NCI-H1694 (cell line): ENCODE data around the gene TNFRSF19.
A peak's percentile ranks its signal among the peaks of the same experiment; 100 is the strongest.
"Not testable (repeated sequence)": the region's sequence is repeated elsewhere in the genome, so short reads cannot be mapped to it uniquely, and the experiment has no call there.

Experiments used
- DNase-seq: peaks from one replicate; lab custom pipeline; 2025; lab: John Stamatoyannopoulos, UW

TNFRSF19 gene

DNA sequence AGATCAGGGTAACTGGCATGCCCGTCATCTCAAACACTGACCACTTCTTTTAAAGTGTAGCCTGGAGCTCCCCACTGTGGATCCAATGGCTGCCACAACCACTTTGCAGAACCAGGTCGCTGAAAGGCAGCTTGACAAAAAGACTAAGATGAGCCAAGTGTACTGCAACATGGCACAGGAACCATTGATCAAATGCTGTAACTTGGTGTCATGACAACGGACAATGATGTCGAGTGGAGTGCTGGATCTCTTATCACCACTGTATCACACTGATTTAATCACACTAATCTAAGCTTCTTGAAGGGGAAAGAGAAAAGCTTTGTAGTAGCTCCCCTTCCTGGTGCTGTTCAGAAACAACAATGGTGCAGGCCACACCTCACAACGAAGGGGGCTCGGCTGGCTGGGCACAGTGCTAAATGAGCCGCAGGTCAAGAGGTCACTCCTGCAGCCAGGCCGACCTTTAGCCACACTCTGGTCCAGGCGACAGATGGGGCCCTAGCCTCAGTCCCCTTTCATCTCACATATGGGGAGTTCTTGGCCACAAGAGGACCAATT is 2.2 kb upstream of the TNFRSF19 start:
- no peak for DNase-seq

DNA sequence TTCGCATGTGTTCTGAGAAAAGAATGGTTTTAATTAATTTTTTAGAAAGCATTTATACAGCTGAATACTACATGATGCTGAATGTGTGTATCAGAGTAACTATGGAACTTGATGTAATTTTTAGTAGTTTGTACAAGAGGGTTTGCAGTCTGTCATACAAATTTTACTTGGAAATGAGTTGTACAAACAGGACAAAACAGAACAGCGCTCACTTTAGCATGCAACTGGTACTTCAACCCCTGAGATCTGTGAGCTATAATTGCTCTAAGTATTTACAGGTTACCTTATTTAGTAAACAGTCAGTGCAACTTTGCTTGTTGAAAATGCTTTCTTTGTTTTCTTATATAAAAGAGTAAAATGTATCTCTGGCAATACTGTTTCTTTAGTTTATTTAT is 706 bp downstream of the TNFRSF19 start:
- peak; percentile 4 for DNase-seq

DNA sequence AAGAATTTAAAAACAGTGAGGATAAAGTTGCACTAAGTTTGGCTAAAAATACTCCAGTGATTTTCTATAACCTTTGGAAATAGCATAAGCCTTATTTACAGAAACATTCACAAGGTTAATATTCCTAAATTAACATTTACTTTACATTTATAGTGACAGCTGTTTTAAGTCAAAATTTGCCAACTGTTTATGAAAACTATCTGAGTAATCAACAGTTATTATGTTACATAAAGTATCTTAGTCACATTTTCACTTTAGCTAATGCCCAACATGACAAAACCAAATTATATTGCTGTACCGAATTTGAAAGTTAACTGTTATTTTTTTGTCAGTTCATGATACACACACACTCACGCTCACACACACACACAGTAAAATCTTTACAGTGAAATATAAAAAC is 1.2 kb downstream of the TNFRSF19 start:
- DNase-seq = no peak

DNA sequence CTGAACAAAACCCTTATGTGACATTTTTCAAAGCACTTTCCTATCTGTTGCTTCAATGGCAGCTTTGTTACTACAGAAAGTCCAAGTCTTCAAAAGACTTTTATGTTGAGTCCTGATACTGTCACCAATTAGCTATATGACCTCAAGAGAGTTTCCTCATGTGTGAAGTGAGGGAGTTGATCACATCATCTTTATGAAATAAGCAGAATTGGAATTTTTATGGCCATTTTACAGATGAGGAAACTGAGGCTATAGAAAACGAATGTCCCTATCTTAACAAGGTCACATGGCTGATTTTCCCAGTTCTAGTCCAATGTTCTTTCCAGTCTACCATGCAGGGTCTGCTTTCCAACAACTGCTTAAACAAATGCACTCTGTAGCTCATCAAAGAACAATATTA is 2.6 kb downstream of the TNFRSF19 start:
- DNase-seq = no peak

DNA sequence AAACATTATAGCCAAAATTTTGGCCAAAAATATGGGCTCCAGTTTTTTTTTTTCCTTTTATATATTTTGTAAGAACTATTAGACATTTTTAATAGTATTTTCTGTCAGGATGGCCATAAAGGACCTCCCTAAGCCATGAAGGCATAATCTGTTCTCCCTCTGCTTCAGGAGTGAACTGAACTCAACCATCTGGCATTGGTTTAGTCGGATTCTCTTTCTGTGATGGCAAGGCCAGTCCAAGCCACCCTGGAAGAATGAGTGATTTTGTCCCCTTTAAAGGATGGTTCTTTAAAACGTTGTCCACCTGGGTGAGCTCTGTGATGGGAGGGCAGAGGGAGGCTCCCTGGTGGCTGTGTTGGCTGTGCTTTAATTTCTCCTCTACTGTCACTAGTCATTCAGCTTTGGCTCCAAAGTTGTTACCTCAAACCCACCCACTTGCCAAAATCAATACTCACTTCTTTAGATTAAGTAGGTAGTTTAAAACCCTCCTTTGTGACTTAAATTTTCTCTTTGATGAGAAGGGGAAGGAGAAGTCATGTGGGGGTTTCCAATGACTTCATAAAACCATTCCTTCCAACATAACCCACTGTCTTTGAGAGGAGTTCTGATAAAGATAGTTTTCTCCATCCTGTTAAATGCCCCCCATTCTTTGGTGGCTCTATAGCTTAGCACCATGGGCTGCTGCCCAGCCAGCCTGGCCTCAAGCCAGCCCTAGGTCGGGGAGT is 4.4 kb downstream of the TNFRSF19 start:
- no peak for DNase-seq

DNA sequence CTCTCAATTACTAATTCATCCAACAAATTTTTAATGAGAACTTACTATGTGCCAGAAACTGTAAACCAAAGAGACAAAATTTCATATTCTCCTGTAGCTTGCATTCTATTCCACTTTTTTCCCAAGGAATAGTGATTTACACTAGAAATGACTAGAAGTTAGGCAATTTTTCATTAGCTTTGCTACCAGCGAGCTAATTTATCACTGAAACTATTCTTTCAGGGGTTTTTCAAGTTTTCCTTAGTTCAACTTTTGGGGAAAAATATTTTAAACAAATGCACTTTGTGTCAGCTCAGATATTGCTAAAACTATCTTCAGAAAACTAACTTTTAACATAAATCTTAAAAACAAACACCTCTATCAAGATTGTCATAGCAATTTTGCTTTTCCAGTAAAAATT is 5.4 kb downstream of the TNFRSF19 start:
- no peak for DNase-seq

DNA sequence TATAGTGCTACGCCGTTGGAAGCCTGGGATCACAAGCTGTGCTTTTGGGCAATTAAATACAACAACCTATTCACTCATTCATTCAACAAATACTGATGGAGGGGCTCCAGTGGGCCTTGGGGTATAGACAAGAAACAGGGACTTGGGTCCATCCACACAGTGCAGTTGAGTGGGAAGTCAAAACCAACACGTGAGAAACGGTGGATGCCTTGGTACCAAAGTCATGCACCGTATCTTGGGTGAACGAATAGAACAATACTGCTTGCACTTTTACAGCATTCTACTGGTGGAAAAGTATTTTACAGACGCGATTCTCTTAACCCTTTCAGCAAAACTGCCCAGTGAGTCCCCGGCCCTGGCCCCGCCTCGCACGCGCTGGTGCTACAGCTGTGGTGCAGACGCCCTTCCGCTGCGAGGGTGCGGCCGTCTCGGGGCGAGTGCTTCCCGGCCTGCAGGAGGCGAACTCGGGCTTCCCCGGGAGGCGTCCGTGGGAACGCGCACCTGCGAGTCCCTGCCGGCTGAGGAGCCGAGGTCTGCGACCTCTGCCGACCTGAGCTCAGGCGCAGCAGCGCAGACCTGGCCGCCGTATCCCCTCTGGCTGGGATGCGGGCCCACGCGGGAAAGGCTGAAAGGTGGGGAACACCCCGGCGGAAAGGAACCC is 8.3 kb downstream of the TNFRSF19 start:
- no peak for DNase-seq

DNA sequence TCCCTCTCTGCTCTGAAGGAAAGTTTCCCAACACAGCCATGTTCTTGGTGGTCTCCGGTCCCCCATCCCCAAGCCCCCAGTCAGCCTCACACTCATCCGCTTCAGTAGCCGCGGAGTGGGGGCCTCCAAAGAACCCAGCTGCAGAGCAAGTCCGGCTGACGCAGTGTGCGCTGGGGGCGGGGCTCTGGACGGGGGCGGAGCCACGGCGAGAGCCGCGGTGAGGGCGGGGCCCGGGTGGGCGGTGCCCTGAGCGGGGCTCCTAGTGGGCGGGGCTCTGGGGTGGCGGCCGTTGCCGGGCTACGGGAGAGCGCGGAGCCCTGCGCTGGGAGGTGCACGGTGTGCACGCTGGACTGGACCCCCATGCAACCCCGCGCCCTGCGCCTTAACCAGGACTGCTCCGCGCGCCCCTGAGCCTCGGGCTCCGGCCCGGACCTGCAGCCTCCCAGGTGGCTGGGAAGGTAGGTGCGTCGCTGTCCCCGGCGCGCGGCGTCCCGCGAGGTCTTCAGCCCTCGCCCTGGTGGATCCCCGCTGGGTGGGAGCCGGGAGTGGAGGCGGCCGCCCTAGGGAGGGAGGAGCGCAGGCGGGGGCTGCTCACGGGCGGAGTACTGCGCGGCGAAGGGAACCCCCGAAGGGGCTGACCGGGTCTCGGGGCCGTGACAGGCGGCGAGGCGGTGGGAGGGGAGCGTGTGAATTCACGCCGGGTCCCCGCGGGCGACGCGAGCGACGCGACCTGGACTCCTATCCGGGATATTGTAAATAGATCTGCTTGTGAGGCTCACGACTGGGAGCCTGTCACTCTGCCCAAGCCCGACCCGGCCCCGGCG is 9.1 kb downstream of the TNFRSF19 start:
- peak; percentile 50 for DNase-seq

DNA sequence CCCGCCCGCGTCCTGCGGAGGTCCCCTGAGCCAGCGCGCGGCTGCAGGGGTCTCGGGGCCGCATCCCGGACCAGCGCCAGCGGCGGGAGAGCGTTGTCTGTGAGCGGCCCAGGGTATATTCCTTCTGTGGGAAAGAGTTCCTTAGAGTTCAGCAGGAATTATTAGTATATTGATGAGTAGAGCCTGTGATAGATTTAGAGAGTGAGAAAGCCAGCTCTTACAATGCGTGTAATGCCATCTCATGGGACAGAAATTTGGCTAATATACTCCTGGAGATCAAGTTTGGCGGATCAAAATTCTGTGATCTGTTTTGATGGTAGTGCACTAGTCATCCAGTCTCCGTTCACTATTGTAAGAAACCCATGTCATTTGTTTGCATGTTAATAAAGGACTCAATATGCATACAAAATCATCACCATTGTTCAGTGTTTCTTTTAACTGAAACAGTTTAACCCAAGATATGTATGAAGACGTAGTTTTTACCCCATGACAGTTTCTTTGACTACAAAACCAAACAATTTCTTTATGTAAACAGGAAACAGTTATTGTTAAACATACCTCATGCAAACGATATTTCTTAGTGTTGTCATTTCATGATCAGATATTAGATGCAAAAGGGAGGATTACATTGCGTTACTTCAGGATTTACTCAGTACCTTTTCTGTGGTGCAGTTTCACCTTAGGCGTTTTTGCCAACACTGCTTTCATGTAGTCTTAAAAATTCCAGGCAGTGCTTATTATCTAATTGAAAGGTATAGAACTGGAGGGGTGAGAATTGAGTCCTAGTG is 9.9 kb downstream of the TNFRSF19 start:
- no peak for DNase-seq

DNA sequence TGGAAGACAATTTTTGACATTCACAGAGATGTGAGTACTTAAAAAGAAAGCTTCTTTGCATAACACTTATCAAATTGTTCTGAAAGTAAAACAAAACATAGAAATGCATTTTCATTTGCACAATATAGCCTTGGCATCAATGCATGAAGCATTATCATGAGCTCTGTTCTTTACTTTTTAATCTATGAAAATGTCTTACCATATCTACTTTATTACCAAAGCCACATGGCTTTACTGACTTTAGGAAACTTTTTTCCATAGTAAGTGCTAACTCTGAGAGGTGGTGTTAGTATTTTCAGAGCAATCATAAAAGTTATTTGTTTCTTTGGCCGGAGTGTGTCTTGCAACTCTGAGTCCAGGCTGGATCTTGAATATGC is 10.5 kb downstream of the TNFRSF19 start:
- DNase-seq = no peak

DNA sequence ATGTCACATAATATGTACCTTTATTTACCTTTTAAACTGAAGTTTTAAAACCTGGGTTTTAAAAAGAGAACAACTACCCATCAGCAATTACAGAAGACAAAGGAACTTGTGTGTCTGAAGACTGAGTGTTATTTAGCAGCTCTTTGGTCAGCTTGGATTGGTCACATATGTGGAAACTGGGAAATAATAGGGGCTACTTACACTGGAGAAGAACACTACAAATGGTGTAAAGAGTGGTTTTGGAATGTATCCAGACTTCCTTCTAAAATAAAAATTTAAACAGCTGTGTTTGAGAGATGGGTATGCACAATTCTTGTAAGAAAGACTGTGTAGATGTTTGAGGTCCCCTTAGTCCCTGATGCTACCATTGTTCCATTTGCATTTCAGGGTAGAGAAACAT is 13.3 kb downstream of the TNFRSF19 start:
- no peak for DNase-seq

DNA sequence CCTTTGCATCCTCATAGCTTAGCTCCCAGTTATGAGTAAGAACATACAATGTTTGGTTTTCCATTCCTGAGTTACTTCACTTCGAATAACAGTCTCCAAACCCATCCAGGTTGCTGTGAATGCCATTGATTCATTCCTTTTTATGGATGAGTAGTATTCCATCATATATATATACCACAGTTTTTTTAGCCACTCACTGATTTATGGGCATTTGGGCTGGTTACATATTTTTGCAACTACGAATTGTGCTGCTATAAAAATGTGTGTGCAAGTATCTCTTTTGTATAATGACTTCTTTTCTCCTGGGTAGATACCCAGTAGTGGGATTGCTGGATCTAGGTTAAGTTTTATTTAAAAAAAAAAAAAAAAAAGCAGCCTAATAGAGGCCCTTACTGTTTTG is 14.1 kb downstream of the TNFRSF19 start:
- no peak for DNase-seq

DNA sequence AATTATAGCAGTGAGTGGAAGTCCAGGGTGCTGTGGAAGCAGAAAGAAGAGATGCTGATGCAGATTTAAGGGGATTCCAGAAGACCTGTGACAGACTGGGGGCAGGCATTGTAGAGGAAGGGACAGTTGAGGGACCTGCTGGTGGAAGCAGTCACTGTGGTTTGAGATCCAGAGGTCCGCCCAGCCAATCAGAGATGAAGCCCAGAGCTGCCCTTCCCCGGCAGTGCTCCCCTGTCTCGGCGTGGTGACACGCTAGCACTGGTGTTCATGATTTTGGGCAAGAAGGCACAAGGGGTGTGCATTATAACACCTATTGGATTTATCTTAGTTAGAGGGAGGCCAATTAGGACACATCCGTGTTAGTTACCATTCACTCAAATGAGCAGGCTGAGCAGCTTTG is 16.1 kb downstream of the TNFRSF19 start:
- no peak for DNase-seq

DNA sequence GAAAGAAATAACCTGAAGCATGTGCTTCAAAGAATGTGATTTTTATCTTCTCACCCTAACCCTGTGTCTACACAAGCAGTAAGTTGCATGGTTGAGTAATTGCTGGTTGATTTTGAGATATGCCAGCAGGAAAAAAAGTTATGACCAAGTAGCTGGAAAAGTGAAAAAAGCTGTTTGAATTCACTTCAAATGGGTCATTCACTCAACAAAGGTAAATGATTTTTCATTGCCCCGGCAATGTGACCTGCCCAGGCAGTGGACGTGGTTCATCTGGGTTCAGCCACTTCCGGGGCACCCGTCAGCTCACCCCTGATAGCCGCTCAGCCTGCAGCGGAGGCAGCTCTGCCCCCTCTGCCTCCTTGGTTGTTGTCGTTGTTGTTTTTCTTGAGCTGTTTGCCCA is 18.5 kb downstream of the TNFRSF19 start:
- DNase-seq = no peak

DNA sequence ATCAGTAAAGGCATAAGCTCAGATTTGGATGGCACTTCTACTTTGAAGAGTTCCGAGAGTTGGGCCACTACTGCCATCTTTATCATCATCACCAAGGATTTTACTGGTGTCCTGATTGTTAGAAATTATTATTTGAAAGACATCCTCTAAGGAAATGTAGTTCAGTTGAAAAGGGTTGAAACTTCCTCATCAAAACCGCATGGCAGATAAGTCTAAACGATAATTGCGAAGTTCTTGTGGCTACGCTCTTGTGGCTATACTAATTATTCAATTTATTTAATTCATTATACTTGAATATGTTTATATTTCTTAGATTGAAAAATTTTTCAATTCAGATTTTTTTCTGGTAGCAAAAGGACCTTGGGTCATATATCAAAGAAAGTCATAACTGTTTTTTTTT is 22.4 kb downstream of the TNFRSF19 start:
- no peak for DNase-seq

DNA sequence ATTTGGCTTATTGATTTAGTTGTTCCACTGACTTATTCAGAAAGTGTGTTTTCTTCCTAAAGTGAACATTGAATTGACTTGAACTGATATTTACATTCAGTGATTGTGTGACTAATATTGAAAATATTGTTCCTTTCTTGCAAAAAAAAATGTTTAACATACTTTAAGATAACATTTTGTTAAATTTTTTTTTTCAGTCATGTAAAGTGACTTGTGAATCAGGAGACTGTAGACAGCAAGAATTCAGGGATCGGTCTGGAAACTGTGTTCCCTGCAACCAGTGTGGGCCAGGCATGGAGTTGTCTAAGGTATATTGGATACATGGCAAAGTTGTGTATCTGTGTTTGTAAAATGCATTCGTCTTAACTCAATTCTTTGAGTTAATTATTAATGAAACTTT is 22.9 kb downstream of the TNFRSF19 start:
- DNase-seq = no peak

DNA sequence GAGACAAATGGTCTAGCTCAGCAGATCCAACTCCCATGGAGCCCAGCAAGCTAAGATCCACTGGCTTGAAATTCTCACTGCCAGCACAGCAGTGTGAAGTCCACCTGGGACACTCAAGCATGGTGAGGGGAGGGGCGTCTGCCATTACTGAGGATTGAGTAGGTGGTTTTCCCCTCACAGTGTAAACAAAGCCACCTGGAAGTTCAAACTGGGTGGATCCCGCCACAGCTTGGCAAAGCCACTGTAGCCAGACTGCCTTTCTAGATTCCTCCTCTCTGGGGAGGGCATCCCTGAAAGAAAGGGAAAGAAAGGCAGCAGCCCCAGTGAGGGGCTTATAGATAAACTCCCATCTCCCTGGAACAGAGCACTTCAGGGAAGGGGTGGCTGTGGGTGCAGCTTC is 24.1 kb downstream of the TNFRSF19 start:
- not testable (repeated sequence) for DNase-seq

DNA sequence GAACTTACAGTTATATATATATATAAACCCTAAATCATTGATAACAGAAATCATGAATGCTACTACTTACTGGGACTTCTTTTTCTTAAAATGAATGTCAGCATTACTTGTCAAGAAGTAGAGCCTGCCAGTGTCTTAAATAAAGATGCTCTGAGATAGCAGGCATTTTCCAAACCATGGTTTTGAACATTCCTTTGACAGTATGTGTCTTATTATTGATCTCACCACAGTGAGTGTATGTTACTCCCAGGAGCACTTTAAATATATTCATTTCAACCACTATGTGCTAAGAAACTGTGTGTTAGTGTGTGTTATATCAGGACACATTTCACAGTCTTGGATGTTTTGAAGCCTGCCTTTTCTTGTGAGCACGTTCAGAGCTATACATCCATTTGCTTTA is 28.2 kb downstream of the TNFRSF19 start:
- DNase-seq = no peak

DNA sequence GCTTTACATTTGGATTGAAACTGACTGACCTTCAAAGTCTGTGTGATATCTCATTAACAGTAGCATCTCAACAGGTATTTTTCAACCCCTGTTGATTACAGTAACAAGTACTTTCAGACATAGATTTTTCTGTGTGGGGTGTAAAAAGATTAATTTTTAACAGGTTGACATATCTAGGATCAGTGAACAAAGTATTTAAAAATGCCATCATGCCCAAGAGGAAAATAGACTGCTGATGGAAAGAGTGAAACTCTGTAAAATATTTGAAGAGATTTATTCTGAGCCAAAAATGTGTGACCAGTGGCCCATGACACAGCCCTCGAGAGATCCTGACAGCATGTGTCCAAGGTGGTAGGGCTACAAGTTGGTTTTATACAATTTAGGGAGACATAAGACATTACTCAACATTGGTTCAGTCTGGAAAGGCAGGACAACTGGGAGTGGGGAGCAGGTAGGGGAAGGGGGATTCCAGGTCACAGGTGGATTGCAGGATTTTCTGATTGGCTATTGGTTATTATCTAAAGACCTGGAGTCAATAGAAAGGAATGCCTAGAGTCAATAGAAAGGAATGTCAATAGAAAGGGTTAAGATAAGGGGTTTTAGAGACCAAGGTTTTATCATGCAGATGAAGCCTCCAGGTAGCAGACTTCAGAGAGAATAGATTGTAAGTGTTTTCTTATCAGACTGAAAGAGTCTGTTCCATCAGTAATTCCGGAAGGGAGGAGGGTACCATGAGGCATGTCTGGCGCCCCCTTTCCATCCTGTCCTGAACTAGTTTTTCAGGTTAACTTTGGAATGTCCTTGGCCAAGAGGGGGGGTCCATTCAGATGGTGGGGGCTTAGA is 29.1 kb downstream of the TNFRSF19 start:
- DNase-seq = no peak

DNA sequence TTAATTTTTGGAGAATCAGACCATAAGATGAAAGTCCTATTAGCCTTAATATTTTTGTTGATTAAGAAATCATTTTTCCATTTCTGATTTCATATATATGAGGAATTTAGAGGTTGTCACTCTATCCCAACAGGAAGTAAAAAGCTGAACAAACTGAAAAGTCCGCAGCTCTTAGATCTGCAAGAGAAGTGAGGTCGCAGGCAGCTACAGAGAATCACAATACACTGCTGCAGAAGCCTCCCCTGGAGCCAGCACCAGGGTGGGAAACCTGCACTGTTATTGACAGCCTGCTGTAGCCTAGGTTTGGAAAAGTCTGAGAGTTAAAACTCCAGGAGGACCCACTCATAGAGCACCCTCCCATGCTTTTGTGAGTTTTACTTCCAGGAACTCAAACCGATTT is 29.9 kb downstream of the TNFRSF19 start:
- no peak for DNase-seq

DNA sequence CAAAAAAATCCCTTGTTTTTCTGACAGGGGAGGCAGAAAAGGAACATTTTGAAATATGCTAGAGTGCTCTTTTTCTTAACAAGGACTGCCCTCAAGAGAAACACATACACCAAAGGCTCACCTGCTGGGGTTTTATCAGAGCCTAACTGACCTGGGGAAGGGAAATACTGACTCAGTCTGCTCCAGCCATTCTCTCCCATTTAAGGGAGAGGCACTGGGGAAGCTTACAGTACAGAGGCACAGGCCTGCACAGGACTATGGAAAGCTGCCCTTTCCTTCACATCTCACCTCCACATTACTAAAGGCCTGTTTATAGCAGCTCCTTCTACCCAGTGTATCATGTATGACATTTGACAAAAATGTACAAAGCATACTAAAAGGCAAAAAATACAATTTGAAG is 30.3 kb downstream of the TNFRSF19 start:
- DNase-seq = no peak
